IPS-11a (cell line): ENCODE measurements around the gene PLEKHD1.
"Not testable (repeated sequence)": the region's sequence is repeated elsewhere in the genome, so short reads cannot be mapped to it uniquely, and the experiment has no call there.

Source experiments
- H3K4me3 ChIP-seq: one replicate; pipeline ENCODE4 v1.5.1; 2013; ENCODE audit warnings: low read depth, low read length, control low read depth

The PLEKHD1 gene

GRCh38 chr14:69484444-69485314 lies at the start of gene PLEKHD1:
Gene PLEKHD1 (plus strand): TSS chr14:69484728. CDS start chr14:69484966, 238 bp downstream.
- peak within 1 kb of the TSS; percentile 63 for H3K4me3 ChIP-seq

GRCh38 chr14:69439521-69440270 lies 44.8 kb upstream of the PLEKHD1 start:
- H3K4me3 ChIP-seq = no peak overlapping the region

GRCh38 chr14:69441948-69442347 lies 42.6 kb upstream of the PLEKHD1 start:
- H3K4me3 ChIP-seq = no peak overlapping the region

GRCh38 chr14:69443296-69443805 lies 41.2 kb upstream of the PLEKHD1 start:
- H3K4me3 ChIP-seq = no peak overlapping the region

GRCh38 chr14:69449216-69449615 lies 35.3 kb upstream of the PLEKHD1 start:
- no peak overlapping the region for H3K4me3 ChIP-seq

- no peak overlapping the region for H3K4me3 ChIP-seq
Observed at GRCh38 chr14:69451941-69452340, 32.6 kb upstream of the PLEKHD1 start.

GRCh38 chr14:69458350-69458749 lies 26.2 kb upstream of the PLEKHD1 start:
- H3K4me3 ChIP-seq = no peak overlapping the region

GRCh38 chr14:69459122-69459521 lies 25.4 kb upstream of the PLEKHD1 start:
- no peak overlapping the region for H3K4me3 ChIP-seq

- H3K4me3 ChIP-seq = no peak overlapping the region
Observed at GRCh38 chr14:69460093-69460701, 24.3 kb upstream of the PLEKHD1 start.

GRCh38 chr14:69464379-69464778 lies 20.1 kb upstream of the PLEKHD1 start:
- H3K4me3 ChIP-seq = no peak overlapping the region

- H3K4me3 ChIP-seq = no peak overlapping the region
Observed at GRCh38 chr14:69464829-69465228, 19.7 kb upstream of the PLEKHD1 start.

- H3K4me3 ChIP-seq = no peak overlapping the region
Observed at GRCh38 chr14:69468949-69469348, 15.6 kb upstream of the PLEKHD1 start.

- no peak overlapping the region for H3K4me3 ChIP-seq
Observed at GRCh38 chr14:69471436-69471835, 13.1 kb upstream of the PLEKHD1 start.

GRCh38 chr14:69471916-69472315 lies 12.6 kb upstream of the PLEKHD1 start:
- H3K4me3 ChIP-seq = no peak overlapping the region

GRCh38 chr14:69473260-69473659 lies 11.3 kb upstream of the PLEKHD1 start:
- no peak overlapping the region for H3K4me3 ChIP-seq

- no peak overlapping the region for H3K4me3 ChIP-seq
Observed at GRCh38 chr14:69473946-69474345, 10.6 kb upstream of the PLEKHD1 start.

GRCh38 chr14:69475194-69475818 lies 9.2 kb upstream of the PLEKHD1 start:
- H3K4me3 ChIP-seq = no peak overlapping the region

- H3K4me3 ChIP-seq = not testable (repeated sequence)
Observed at GRCh38 chr14:69476824-69477450, 7.6 kb upstream of the PLEKHD1 start.

GRCh38 chr14:69478055-69478454 lies 6.5 kb upstream of the PLEKHD1 start:
- H3K4me3 ChIP-seq = not testable (repeated sequence)

GRCh38 chr14:69479696-69480095 lies 4.8 kb upstream of the PLEKHD1 start:
- no peak overlapping the region for H3K4me3 ChIP-seq
